Measurements from ENCODE around the gene ETS1.

The ETS1 gene

DNA sequence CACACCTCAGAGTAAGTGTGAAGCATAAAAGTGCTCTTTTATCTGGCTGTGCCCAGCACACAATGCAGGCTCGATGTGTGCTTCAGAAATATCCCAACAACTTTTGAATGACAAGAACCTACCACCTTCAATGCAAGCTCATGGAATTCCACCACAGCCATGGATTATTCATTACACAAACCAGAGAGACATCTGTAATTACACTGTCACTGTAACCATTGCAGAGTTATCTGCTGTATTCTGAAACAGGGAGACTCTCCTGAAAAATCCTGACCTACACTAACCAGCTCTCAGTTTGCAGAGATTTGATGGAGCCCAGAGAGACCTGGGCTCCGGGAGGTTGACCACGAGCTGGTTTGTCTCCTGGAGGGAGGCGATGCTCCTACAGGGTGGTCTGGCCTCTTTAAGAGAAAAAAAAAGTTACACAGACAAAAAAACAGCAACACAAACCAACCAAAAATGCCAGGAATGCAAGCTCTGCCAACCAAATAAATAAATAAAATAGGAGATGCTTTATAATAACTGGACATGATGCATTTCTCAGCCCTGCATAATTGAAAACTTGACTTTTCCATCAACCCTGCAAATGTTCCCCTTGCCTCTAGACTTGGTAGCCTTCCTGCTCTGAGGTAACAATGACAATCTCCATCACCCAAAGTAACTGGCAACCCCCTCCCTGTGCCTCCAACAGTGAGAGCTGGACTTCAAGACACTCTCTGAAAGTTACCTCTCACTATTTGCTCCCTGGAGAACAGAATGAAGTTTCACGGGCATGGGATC, 69.7 kb downstream of the ETS1 start:
- DNase-seq, result peak in 1 of 2 donors; percentile 34

DNA sequence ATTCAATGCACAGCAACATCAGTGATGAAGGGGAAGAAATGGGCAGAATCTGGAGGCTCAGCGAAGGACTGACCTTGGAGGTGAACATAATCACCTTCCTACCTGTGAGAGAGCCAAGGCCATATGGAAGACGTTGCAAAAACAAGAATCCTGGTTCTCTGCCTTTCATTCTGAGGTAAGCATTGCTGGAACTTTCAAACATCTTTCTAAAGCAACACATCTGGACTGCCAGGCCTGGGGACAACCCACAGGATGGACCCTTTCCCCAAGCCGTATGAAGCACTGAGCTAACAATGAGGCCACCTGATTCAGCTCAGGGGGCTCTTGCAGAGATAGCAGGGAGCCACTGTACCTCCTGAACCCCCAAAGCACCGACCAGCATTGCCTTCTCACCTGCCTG, 70.5 kb downstream of the ETS1 start:
- DNase-seq, result no peak

DNA sequence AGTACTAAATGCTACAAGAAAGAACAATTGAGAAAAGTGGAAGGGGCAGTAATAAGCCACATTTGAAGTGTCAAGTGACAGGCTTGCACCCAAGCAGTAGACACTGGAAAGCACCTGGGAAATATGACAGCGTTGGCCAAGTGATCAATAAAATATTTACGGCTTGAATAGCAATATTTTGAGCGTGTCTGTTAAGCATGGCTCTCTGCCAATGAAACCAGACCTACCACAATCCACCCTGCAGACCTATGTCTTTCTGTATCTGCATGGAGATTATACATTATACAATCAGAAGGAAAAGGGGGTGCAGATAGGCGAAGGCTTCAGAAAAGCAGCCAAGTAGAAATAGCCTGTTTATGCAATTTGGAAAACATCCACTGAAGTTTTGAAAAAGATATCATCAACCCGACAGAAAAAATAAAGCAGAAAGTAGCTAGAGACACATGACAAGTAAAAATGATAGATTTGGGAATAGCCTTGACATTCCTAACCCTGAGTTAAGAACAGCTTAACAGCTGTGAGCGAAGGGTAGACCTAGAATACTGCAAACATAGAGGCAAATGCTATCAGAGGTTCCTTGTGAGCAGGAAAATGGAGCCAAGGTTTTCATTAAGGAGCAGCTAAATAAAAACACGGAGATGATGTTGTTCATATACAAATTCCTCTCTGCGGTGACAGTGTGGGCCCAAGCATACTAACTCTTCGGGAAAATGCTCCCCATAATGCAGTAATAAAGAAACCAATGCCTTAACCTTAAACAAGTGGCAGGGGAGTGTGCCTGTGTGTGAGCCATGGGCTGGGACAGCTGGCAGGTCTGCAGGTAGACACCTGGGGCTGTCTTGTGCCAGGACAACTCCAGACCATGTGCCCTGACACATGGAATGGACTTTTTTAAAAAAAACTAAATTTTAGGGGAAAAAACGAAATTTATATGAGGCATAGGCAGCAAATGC, 71.3 kb downstream of the ETS1 start:
- DNase-seq, result peak in 1 of 2 donors; percentile 37

DNA sequence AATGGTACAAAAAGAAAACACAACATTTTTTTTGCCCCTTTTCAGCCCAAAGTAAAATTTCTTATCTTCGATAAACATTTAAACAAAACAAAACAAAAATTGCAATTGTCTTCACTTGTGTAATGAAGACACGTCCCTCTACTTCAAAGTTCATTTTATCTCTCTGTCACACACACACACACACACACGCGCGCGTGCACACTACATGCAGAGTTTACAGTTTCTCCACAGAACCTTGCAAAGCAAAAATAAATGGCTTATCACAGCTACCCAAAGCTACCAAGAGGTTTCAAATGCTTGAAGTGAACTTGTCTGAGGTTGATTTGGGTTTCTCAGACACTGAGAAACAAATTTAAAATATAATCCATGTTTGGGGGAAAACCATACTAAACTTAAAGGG, 72.3 kb downstream of the ETS1 start:
- DNase-seq, result peak in 1 of 2 donors; percentile 48

DNA sequence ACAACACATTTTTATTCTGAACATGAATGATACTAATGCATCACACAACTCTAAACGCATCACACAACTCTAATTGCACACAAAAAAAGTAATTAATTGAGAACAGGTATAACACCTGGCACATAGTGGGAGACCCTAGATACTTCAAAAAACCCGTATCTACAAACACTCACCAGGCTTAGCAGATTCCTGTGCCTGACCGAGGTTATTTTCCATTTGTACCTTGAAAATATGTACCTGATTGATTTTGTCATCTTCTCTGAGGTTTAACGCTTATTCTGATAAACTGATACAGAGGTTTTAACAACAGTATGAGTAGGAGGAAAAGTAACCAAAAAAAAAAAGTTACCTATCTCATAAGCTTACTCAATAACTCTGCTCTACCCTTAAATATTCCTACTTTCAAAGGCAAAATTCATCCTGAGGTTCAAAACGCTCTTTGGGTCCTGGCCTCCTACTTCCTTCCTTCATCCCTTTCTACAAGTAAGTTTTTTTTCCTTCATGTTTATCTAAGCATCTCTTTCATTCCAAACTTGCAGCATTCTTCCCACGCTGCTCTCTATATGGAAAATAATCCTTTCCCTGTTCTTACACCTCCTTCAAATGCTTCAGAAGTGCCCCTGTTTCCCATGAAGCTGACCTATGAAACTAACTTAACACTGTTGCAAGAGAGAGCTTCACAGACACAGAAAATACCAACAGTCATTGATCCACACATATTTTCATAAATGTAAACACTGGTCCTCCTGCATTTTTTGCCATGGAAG, 73.3 kb downstream of the ETS1 start:
- peak in 1 of 2 donors; percentile 27 for DNase-seq

DNA sequence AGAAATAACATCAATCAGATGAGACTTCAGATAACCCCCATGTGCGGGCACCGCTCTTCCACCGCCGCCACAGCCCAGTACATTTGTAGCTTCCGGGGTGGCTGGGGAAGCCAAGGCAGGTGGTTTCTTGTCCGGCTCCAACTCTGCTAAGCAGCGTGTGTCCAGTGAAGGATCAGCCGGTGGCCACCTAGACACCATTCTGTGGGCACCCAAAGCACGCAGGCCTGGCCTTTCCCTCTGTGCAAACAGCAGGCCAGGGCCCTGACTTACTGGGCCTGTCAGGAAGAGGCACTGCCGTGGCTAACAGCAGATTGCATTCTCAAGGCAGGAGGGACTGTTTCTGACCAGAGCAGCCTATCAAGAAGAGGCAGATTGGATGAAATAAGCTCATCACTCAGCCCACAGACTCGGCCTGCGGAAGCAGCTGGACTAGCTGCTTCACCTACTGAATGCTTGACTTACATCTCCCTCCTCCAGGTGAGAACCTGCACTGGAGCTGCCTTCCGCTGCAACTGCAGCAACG, 74.8 kb downstream of the ETS1 start:
- peak in 1 of 2 donors; percentile 56 for DNase-seq

DNA sequence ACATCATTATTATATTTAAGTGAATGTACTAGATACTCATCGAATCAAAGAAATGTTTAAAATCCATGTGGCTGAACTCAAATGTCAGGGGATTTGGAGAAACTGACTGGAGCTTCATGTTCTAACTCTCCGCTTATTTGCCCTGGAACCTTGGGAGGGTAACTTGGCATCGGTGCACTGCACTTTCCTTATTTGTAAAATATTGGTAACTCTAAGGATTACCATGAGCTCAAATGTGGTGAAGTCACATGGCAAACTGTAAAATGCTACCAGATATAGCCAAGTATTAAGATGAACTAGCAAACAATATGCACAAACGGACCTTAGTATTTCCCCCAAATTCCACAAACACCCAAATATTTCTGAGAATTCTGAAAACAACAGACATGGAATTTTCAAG, 75.6 kb downstream of the ETS1 start:
- DNase-seq, result peak in 1 of 2 donors; percentile 13

DNA sequence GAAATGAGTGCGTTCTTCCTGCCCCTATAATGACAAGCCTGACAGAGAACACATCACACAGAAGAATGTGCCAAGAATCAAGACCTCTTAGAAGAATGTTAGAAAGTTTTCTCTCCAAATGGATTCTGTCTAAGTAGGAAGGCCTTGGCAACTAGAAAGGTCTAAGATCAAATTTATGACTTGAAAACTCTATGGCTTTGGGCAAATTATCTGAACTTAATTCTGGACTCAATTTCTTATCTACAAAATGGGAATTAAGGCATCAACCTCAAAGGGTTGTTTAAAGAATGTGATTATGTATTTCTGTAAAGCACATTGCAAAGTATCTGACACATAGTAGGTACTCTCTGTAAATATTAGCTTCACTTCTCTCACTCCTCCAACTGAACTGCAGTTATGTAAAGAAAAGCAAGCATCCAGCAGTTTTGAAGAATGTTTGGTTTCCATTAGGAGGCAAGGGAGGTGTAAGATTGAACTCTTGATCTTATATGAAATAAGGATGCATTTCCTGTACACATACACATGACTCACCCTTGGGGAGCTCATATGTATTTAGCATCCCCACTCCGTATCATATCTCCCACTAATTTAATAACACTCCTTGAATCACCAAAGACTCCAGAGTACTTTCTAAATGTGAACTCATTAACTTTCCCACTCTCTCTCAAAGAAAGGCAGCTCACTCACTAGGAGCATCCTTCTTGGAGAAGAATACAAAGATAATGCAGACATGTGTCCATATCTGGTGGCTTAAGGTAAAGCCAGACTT, 77.6 kb downstream of the ETS1 start:
- DNase-seq, result no peak

DNA sequence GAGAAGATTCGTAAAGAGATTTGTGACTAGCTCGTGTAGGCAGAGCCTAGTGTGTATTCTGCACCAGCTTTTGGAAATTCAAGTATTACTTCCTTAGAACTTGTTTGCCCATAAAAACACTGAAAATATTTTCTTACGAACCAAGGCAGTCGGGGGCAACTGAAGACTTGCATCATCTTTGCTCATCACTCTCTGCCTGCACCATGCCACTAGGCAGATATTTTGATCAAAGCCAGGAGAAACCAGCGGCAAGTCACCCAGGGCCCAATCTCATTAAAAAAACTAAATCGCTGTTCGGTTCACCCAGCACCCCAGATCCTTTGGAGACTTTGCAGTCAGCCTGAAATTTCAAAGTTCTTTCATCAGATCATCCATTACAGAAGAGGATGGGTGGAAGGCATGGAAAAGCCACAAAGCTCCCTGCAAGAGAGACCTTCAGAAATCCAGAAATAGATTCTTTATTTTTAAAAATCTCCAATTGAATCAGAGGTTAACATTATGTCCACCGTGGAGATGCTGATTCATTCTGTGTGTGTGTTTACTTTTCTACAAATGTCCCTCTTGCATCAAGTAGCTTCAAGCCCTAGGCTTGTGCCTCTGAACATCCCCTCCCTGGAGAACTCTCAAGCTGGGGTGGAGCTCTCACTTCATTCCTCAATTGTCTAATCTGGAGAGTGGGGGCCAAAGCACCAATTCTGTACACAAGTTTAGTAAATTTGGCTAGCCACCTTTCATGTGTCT, 78.4 kb downstream of the ETS1 start:
- DNase-seq, result no peak

DNA sequence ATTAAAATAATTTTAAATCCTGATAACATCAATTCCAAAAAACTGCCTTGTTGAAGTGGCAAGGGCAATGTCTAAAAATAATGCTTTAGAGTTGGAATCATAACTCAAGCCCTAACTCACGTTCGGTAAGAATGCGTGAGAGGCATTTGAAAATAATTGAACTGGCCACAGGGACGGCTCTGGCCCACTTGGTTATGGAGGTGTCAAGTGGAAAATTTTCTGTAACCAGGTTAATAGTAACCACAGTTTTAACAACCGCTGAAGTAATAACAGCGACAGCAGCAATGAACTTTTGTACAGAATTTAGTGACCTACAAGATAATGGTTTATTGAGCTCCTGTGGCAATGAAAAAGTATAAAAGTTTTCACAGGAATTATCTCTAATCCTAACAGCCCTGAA, 79.4 kb downstream of the ETS1 start:
- DNase-seq, result no peak

DNA sequence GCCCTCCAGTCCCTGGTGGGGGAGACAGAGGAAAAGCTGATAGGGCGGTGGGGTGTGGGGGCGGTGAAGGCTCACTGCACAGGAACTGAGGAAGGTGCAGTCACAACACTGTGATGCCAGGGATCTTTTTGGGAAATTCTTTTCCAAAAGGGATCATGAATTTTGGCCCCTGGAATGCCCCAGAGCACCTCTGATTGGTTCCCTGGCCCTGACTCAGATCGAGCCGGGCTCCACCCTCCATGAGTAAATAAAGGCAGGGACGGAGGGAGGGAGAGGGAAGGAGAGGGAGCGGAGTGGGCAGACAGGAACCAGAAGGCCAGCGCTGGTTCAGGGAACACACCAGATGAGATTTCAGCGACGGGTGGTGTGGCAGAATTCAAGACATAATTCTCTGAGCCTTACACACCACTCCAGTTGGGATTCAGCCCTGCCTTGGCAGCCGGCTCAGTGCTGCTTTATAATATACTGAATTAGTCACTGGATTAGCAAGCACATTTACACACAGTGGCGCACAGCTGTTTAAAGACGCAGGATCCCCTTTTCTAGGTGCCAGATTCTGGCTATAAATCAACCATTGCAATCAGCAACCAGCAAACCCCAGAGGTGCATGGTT, 80.3 kb downstream of the ETS1 start:
- DNase-seq, result no peak

DNA sequence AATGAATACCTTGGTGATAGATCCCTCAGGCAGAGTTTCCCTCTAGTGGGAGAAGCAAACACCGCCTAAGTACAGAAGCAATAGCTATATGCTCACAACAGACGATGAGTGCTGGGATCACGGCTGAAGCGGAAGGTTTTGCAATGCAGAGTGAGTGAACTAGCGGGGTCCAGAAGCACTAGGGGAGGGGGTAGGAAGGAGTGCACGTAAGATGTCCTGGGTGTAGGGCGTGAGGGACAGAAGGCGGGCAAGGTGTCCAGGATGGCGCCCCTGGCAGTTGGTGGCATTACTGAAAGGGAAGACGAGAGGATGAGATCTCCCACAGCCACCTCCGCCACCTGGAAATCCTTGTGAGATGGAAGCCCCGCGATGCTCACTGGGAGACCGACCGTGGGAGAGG, 81.0 kb downstream of the ETS1 start:
- no peak for DNase-seq

DNA sequence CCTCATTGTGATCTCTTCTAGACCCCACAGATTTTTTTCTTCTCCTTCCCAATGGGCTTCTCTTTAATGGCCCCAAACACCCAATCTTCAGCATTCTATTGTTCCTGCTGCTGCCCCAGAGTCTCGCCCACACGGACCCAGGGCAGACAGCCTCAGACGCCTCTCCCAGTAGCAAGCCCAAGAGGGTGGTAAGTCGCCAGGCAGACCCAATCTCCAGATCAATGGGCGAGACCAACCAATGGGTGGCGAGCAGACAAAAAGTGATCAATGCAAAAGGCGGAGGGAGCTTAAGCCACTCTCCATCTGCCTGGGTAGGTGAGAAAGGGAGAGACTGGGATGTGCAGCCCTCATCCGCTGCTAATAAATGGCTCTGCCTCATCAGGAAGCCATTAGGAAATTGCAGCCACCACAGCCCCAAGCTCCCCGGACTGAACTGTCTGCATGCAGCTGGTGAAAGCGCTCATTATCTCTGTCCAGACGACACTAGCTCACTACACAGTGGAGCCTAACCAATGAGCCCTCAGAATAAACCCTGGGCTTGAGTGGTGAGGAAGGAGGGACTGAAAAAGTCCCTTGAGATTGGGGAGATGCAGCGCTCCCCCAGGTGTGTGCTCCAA, 81.8 kb downstream of the ETS1 start:
- no peak for DNase-seq

DNA sequence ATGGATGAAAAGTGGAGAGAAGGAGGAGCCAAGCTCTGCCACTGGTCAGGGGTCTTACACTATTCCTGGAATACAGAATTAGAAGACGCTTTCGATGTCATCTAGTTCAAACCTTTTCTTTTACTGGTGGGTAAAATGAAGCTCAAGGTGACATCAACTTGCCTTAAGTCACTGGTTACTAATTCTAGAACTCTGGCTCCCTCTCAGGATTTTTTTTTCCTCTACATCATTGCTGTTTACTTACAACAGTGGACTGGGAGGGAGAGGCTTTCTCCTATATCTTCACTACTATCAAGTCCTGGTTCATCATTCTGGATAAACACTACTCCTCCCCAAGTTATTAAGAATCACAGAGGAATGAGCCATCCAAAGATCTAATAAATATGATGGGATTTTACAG, 82.9 kb downstream of the ETS1 start:
- no peak for DNase-seq

DNA sequence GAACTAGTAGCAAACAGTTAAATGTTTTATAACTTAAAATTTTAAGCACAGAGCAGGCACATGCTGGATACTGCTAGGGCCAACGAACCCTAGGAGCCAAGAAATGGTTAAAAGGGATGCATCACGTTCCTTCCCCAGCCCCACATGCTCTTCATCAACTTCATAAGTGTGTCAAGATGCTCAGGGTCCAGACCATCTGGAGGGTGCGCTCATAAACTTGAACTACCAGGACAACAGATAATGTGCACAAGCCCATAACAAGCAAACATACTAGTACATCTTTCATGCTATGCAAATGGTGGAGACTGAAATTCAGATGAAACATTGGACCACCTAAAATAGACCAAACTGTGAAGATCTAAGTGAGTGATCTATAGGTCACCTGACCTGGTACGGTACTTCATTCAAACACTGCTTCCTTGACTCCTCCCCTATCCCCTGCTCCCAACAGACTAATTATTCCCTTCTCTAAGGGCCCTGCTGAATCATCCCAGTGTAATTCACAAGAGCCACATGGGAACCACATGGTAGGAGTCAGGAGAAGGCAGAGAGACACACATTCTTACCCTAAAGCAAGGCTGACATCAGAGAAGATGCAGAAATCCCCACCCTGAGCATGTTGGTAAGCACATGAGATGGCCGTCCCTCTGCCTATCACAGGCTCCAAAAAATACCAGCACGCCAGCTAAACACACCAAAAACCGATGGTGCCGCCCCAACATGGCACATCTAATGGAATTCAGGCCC, 83.9 kb downstream of the ETS1 start:
- DNase-seq, result peak in 1 of 2 donors; percentile 65

DNA sequence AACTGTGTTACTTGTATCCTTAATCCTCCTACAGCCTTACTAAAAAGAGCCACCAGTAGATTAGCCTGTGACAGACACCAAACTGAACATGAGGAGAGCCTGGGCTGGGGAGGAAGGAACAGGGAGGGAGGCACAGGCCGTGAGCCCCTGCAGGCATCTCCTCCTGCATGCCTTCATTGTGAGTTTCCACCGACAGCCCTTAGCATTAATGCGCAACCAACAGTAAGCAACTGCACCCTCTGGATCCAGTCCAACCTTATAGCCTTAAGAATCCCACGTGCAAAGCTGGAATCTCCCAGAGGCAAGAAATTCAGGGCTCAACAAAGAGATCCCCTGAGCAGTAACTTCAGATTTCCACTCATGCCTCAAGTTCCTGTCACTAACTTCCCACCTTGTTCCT, 84.6 kb downstream of the ETS1 start:
- DNase-seq, result no peak

DNA sequence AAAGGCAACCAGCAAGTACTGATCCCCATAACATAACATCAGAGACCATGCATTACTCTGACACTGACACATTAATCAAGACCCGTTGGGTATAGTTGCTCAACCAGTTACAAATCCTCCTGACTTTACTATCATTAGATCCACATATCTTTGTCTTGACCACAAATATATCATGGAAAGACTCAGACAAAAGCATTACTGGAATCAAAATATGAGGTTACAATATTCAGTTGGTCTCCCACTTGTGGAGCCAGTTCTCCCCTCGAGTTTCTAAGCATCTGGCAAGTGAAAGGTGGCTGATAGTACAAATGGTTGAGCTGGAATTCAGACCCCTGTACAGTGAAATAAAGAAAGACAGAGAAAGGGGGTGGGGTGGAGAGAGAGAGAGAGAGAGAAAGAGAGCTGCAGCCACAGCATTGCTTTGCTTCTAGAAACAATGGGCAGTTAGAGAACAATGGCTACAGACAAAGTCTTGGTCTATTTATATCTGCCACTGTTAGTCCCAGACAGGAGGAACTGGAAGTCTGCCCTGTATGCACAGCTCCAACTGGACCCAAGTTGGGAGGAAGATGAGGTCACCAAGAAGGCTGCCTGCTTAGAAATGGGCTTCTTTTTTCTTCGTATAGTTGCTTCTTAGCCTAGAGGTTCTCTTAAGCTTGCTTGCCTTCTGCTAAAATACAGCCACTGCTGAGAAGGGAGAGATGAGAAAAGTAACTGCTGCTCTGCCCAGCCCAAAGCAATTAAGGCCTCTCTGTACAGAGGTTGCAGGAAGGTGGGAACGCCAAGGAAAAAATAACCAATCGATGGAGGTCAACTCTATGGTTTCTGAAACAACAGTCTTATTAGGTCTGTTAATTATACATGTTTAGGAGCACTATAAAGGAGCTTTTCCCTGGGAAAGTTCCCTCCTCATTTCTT, 85.5 kb downstream of the ETS1 start:
- DNase-seq, result no peak

DNA sequence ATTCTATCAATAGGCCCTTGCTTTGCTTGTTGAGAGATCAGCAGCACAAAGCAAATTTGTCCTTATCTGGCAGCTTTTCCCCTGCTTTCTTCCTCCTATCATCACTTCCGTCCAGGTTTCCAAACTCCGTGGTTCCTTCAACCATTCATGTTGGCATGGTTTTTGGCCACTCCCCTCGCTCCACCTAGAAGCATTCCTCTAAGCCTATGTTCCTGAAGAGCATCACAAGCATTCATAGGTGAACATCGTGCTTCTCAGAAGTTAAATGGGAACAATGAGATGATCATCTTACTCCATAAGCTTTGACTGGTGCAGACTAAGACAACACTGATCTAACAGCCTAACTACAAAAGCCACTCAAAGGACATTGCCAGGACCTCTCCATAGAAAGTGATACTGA, 86.3 kb downstream of the ETS1 start:
- DNase-seq, result no peak

DNA sequence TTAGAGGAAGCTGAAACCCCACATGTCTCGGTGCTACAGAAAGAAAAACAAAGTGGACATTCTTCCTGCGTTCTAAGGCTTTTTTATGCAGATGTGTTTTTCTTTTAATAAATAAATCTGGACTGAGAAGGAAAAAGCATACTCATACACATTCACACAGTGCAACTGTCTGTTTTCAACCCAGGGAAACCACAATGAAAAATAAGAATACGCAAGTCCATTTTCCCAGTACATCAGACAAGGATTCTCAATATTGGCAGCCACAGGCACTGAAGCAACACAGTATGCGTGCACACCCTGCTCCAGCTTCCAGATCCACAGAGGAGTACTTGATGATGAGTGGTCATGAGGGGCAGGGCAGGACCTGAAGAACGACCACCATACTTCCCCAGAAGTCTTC, 86.9 kb downstream of the ETS1 start:
- DNase-seq, result no peak

Measured in CD4-positive, alpha-beta T cell treated with Interferon alpha-2 for 1 hour (primary cell).